Natural killer cell (primary cell): ENCODE results near the gene TMED5. TPM values are rescaled to one million over a fixed set of nuclear protein-coding genes. Genes with fewer than 3 reads are reported as not detected.

ENCODE experiments used
- ATAC-seq, 3 donors: fragments of 150-1000 bp in 2 of 3; fragments of 200-7000 bp in 1 of 3; cut with Tn5 transposase; 1 replicate in 1 of 3; 2 replicates in 2 of 3; pipeline ENCODE4 v1.10.0; 2021; ENCODE audit warnings: mild to moderate bottlenecking in 2 of 3, moderate library complexity in 2 of 3
- DNase-seq, 2 donors: peaks; one replicate each; pipeline versions ENCODE4 v3.0.0 to v3.0.0-alpha.2; 2013 to 2021; ENCODE audit warnings: mixed read lengths in 1 of 2
- H3K27ac ChIP-seq: one replicate; pipeline ENCODE4 v1.5.1; 2013; ENCODE audit warnings: mild to moderate bottlenecking, low read length
- H3K27me3 ChIP-seq: one replicate; pipeline ENCODE4 v1.6.1; 2013; ENCODE audit warnings: low read length; ENCODE audit not compliant: control insufficient read depth, insufficient read depth
- H3K36me3 ChIP-seq: one replicate; pipeline ENCODE4 v1.6.1; 2013; ENCODE audit warnings: low read length; ENCODE audit not compliant: control insufficient read depth, insufficient read depth
- H3K4me1 ChIP-seq: one replicate; pipeline ENCODE4 v1.6.1; 2013; ENCODE audit warnings: low read length; ENCODE audit not compliant: control insufficient read depth, insufficient read depth
- H3K4me3 ChIP-seq: one replicate; pipeline ENCODE4 v1.5.1; 2013; ENCODE audit warnings: low read length
- H3K9me3 ChIP-seq: one replicate; pipeline ENCODE4 v1.6.1; 2013; ENCODE audit warnings: low read length; ENCODE audit not compliant: control insufficient read depth, insufficient read depth
- H3K27ac Mint-ChIP-seq, 2 donors: one replicate each; pipeline ENCODE4 v1.8.0; 2022; ENCODE audit warnings: mild to moderate bottlenecking in 2 of 2, mixed read lengths in 2 of 2, moderate library complexity in 1 of 2
- H3K27me3 Mint-ChIP-seq, 2 donors: one replicate each; pipeline ENCODE4 v1.8.0; 2022; ENCODE audit warnings: low read depth in 2 of 2, mixed read lengths in 2 of 2
- H3K36me3 Mint-ChIP-seq: one replicate; pipeline ENCODE4 v1.8.0; 2022; ENCODE audit warnings: mixed read lengths
- H3K4me1 Mint-ChIP-seq, 2 donors: one replicate each; pipeline ENCODE4 v1.8.0; 2022; ENCODE audit warnings: mixed read lengths in 2 of 2
- H3K4me3 Mint-ChIP-seq: one replicate; pipeline ENCODE4 v1.8.0; 2022; ENCODE audit warnings: mild to moderate bottlenecking, moderate library complexity, mixed read lengths
- H3K9me3 Mint-ChIP-seq, 2 donors: one replicate each; pipeline ENCODE4 v1.8.0; 2022; ENCODE audit warnings: mixed read lengths in 2 of 2
- WGBS: methylation state at CpG from one replicate; pipeline ENCODE4 v1.1.7; 2013; ENCODE audit warnings: missing lambda C conversion rate; ENCODE audit not compliant: insufficient coverage; 5-methylcytosine and 5-hydroxymethylcytosine counted together
- intact Hi-C: fragments of 100-400 bp; cut with micrococcal nuclease; formaldehyde crosslinking; loops from one replicate; pipeline ENCODE4 v1.14.2; 2022
- total RNA-seq, 4 donors: library from RNA; stranded (reverse); fragments of 120-200 nt in 1 of 4; gene quantifications; one replicate each; pipeline versions ENCODE4 v1.2.3 to v1.2.4, GENCODE V29; 2013 to 2022
- TF ChIP-seq, protein P1 (sequence below): fragments of 200-600 bp; IDR thresholded peaks from one replicate; pipeline ENCODE4 v1.8.0; 2022; ENCODE audit warnings: antibody characterized with exemption

The TMED5 gene
- total RNA-seq, 3 donors from 2014 or later (not counting 1 experiment from before 2014, with no cell fraction given), result 64.6 to 73.5 (median 67.0) TPM

DNA sequence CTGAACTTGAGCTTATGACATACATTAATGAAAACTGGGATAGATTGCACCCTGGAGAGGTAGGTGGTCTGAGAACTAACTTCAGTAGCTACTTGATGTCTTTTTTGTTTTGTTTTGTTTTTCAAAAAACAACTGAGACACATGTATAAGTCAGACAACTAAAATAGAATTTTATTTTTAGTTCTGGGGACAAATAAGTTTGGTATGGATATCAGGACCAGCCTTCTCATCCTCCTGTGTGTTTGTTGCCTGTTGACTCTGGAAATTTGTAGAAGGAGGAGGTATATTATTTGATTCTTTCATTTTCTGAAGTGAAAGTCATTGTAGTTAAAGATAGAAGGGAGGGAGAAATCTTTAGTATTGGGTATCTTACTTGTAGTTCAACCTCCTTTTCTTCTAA lies 59.6 kb downstream of the TMED5 start:
- Histone ChIP-seq H3K27ac (no peak overlapping the region), H3K4me3 (no peak overlapping the region), H3K9me3 (no peaks in the 10 kb centered on the region), H3K27me3 (no peaks in the 10 kb centered on the region), H3K4me1 (no peaks in the 10 kb centered on the region), H3K36me3 (peaks cover 51% of the 10 kb centered on the region)
- no peaks in the 10 kb centered on the region for H3K27me3 Mint-ChIP-seq
- ATAC-seq (no peak), DNase-seq (no peak)
- H3K9me3 Mint-ChIP-seq, result no peaks in the 10 kb centered on the region
- H3K4me1 Mint-ChIP-seq, result peaks cover 8 to 17% of the 10 kb centered on the region in 2 donors
- intact Hi-C loops, result no loop called here
- no peaks in the 10 kb centered on the region for H3K36me3 Mint-ChIP-seq
- peak overlapping the region; percentile 20 to 68 for H3K27ac Mint-ChIP-seq
- TF ChIP-seq, protein P1, sequence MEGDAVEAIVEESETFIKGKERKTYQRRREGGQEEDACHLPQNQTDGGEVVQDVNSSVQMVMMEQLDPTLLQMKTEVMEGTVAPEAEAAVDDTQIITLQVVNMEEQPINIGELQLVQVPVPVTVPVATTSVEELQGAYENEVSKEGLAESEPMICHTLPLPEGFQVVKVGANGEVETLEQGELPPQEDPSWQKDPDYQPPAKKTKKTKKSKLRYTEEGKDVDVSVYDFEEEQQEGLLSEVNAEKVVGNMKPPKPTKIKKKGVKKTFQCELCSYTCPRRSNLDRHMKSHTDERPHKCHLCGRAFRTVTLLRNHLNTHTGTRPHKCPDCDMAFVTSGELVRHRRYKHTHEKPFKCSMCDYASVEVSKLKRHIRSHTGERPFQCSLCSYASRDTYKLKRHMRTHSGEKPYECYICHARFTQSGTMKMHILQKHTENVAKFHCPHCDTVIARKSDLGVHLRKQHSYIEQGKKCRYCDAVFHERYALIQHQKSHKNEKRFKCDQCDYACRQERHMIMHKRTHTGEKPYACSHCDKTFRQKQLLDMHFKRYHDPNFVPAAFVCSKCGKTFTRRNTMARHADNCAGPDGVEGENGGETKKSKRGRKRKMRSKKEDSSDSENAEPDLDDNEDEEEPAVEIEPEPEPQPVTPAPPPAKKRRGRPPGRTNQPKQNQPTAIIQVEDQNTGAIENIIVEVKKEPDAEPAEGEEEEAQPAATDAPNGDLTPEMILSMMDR, result no peak
- no peak overlapping the region for H3K4me3 Mint-ChIP-seq

DNA sequence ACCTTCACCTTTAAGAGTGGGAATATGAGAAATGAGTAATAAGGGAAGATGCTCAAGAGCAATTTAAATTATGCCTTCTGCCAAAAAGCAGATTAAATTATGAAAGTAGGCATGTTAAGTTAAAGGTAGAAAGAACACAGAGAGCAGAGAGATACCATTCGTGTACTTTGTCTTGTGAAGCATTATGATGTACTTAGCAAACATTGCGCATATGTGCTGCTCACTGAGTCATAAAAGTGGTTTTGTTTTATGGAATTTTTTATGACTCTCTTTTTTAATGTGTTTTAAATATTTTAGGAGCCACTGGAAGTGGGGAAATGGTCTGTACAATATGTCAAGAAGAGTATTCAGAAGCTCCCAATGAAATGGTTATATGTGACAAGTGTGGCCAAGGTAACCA lies 65.8 kb downstream of the TMED5 start:
- Mint-ChIP-seq H3K27me3 (no peaks in the 10 kb centered on the region), H3K9me3 (no peaks in the 10 kb centered on the region), H3K27ac (no peak overlapping the region), H3K4me3 (no peak overlapping the region), H3K4me1 (peaks cover 23 to 24% of the 10 kb centered on the region in 2 donors), H3K36me3 (peaks cover 7% of the 10 kb centered on the region)
- TF ChIP-seq, protein P1, result no peak
- intact Hi-C loops, result no loop called here
- ATAC-seq (no peak), DNase-seq (no peak)
- Histone ChIP-seq H3K36me3 (peaks cover 49% of the 10 kb centered on the region), H3K9me3 (no peaks in the 10 kb centered on the region), H3K4me3 (no peak overlapping the region), H3K27me3 (no peaks in the 10 kb centered on the region), H3K4me1 (no peaks in the 10 kb centered on the region), H3K27ac (no peak overlapping the region)
- 97% methylated on average over 2 of the region's 2 CpGs for WGBS

DNA sequence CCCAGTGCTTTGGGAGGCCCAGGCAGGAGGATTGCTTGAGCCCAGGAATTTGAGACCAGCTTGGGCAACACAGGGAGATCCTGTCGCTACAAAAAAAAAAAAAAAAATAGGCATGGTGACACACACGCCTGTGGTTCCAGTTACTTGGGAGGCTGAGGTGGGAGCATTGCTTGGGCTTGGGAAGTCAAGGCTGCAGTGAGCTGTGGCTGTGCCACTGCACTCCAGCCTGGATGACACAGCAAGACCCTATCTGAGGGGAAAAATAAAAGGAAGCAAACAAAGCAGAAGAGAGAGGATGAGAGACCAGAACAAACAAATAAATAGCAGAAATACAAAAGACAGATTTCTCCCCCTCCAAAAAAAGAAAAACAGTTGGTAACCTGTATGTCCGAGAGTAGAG lies 67.1 kb downstream of the TMED5 start:
- no peaks in the 10 kb centered on the region for H3K9me3 ChIP-seq
- no peaks in the 10 kb centered on the region for H3K4me1 ChIP-seq
- H3K4me1 Mint-ChIP-seq, result peaks cover 31 to 33% of the 10 kb centered on the region in 2 donors
- TF ChIP-seq, protein P1, result no peak
- H3K4me3 ChIP-seq, result no peak overlapping the region
- intact Hi-C loops, result no loop called here
- H3K27me3 Mint-ChIP-seq, result no peaks in the 10 kb centered on the region
- peaks cover 13% of the 10 kb centered on the region for H3K36me3 Mint-ChIP-seq
- no peak overlapping the region for H3K4me3 Mint-ChIP-seq
- no peak overlapping the region for H3K27ac ChIP-seq
- ATAC-seq (no peak), DNase-seq (no peak)
- H3K27ac Mint-ChIP-seq, result no peak overlapping the region
- H3K36me3 ChIP-seq, result peaks cover 37% of the 10 kb centered on the region
- WGBS, result 100% methylated on average over 2 of the region's 3 CpGs
- H3K9me3 Mint-ChIP-seq, result peaks cover 0 to 3% of the 10 kb centered on the region in 2 donors
- no peaks in the 10 kb centered on the region for H3K27me3 ChIP-seq

DNA sequence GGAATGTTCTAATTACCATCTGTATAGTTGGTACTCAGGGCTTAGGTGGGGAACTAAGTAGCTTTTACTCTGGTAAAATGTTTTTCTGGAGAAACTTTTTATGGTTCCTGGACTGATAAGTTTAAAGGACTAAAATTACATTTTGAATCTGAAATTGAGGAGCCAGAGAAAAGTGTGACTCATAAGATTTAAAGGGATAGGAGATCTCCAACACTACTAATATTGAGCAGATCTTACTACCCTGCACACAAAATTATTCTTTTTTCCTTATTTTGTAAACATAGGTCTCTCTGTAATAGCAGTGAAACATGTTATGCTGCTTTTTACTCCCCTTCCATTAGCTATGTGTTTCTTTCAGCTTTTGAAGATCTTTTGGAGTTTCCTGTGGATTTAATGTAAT lies 68.7 kb downstream of the TMED5 start:
- H3K4me3 Mint-ChIP-seq, result no peak overlapping the region
- H3K4me1 Mint-ChIP-seq, result peaks cover 34 to 36% of the 10 kb centered on the region in 2 donors
- Histone ChIP-seq H3K27ac (no peak overlapping the region), H3K27me3 (no peaks in the 10 kb centered on the region), H3K4me1 (no peaks in the 10 kb centered on the region), H3K4me3 (no peak overlapping the region), H3K9me3 (peaks cover 4% of the 10 kb centered on the region), H3K36me3 (peaks cover 27% of the 10 kb centered on the region)
- intact Hi-C loops, result no loop called here
- TF ChIP-seq, protein P1, result no peak
- peaks cover 13% of the 10 kb centered on the region for H3K36me3 Mint-ChIP-seq
- H3K27ac Mint-ChIP-seq, result peak overlapping the region; percentile 3 to 10
- H3K9me3 Mint-ChIP-seq, result peaks cover 0 to 3% of the 10 kb centered on the region in 2 donors
- no peak for DNase-seq
- ATAC-seq, result no peak
- H3K27me3 Mint-ChIP-seq, result no peaks in the 10 kb centered on the region
